Activated CD8-positive, alpha-beta T cell treated with anti-CD3 and anti-CD28 coated beads, Interleukin-2, amount 10 ng/mL, durations not matched to agents 7 days and 5 days (primary cell): ENCODE results near the gene COLQ. TPM values are rescaled to one million over a fixed set of nuclear protein-coding genes. Genes with fewer than 3 reads are reported as not detected.

ENCODE experiments used
- ATAC-seq: fragments of 150-1000 bp; cut with Tn5 transposase; one replicate; pipeline ENCODE4 v1.10.0; 2021; ENCODE audit warnings: moderate library complexity
- CTCF ChIA-PET: fragments of 350-600 bp; sonication (Branson Sonifier 250); formaldehyde crosslinking; loops from one replicate; lab custom pipeline; 2021; ENCODE audit warnings: antibody characterized with exemption; lab: Charles Lee
- POLR2A ChIA-PET: fragments of 350-600 bp; sonication (Branson Sonifier 250); formaldehyde crosslinking; loops from one replicate; lab custom pipeline; 2021; ENCODE audit warnings: antibody characterized with exemption; lab: Charles Lee
- DNase-seq: peaks from one replicate; pipeline ENCODE4 v3.0.0-alpha.2; 2020
- H3K27ac Mint-ChIP-seq: one replicate; pipeline ENCODE4 v1.8.0; 2021; ENCODE audit warnings: mild to moderate bottlenecking, mixed read lengths
- H3K27me3 Mint-ChIP-seq: one replicate; pipeline ENCODE4 v1.8.0; 2021; ENCODE audit warnings: low read depth, mixed read lengths
- H3K36me3 Mint-ChIP-seq: one replicate; pipeline ENCODE4 v1.8.0; 2021; ENCODE audit warnings: low read depth, mixed read lengths
- H3K4me1 Mint-ChIP-seq: one replicate; pipeline ENCODE4 v1.8.0; 2021; ENCODE audit warnings: low read depth, mixed read lengths
- H3K4me3 Mint-ChIP-seq: one replicate; pipeline ENCODE4 v1.8.0; 2021; ENCODE audit warnings: mild to moderate bottlenecking, mixed read lengths
- H3K9me3 Mint-ChIP-seq: one replicate; pipeline ENCODE4 v1.8.0; 2022; ENCODE audit warnings: mixed read lengths; ENCODE audit not compliant: insufficient read depth
- total RNA-seq, 2 experiments: library from RNA; stranded (reverse); gene quantifications; one replicate each; pipeline ENCODE4 v1.2.3, GENCODE V29; 2021

Gene COLQ
- total RNA-seq, 2 experiments from 2014 or later, result 5.3 to 6.0 TPM

- H3K27me3 Mint-ChIP-seq, result no peaks in the 10 kb centered on the region
- POLR2A ChIA-PET, result no interaction called here
- CTCF ChIA-PET, result no interaction called here
- no peaks in the 10 kb centered on the region for H3K36me3 Mint-ChIP-seq
- no peaks in the 10 kb centered on the region for H3K9me3 Mint-ChIP-seq
- ATAC-seq (no peak), DNase-seq (no peak)
- H3K4me3 Mint-ChIP-seq, result no peak overlapping the region
- peaks cover 21% of the 10 kb centered on the region for H3K4me1 Mint-ChIP-seq
- no peak overlapping the region for H3K27ac Mint-ChIP-seq
These were observed 18.9 kb downstream of the COLQ start for GRCh38 chr3:15502616-15503015.

- peaks cover 25% of the 10 kb centered on the region for H3K4me1 Mint-ChIP-seq
- no peaks in the 10 kb centered on the region for H3K9me3 Mint-ChIP-seq
- DNase-seq, result no peak
- CTCF ChIA-PET, result interaction anchor here (1.3 to 2.6 kb wide), 4 partner anchors 55 to 233 kb away, joined by 3 to 7 read pairs (median 4); no protein-coding TSS in a partner anchor
- H3K27me3 Mint-ChIP-seq, result no peaks in the 10 kb centered on the region
- H3K36me3 Mint-ChIP-seq, result no peaks in the 10 kb centered on the region
- no peak overlapping the region for H3K27ac Mint-ChIP-seq
- no peak for ATAC-seq
- POLR2A ChIA-PET, result no interaction called here
- H3K4me3 Mint-ChIP-seq, result no peak overlapping the region
These were observed 20.4 kb downstream of the COLQ start for GRCh38 chr3:15501126-15501525.

- no peak overlapping the region for H3K27ac Mint-ChIP-seq
- CTCF ChIA-PET, result interaction anchor here (1.1 to 2.6 kb wide), 5 partner anchors 25 to 232 kb away, joined by 3 to 7 read pairs (median 3); no protein-coding TSS in a partner anchor
- no peak for ATAC-seq
- peaks cover 25% of the 10 kb centered on the region for H3K4me1 Mint-ChIP-seq
- no peaks in the 10 kb centered on the region for H3K36me3 Mint-ChIP-seq
- H3K4me3 Mint-ChIP-seq, result no peak overlapping the region
- DNase-seq, result no peak
- POLR2A ChIA-PET, result interaction anchor here (0.6 kb wide), 1 partner anchor 96 kb away, joined by 3 read pairs; no protein-coding TSS in a partner anchor
- no peaks in the 10 kb centered on the region for H3K27me3 Mint-ChIP-seq
- no peaks in the 10 kb centered on the region for H3K9me3 Mint-ChIP-seq
These were observed 21.3 kb downstream of the COLQ start for GRCh38 chr3:15500107-15500724.

GRCh38 chr3:15499536-15499935 lies 22.0 kb downstream of the COLQ start:
- no peak overlapping the region for H3K27ac Mint-ChIP-seq
- CTCF ChIA-PET, result interaction anchor here (1.1 to 2.6 kb wide), 3 partner anchors 26 to 94 kb away, joined by 3 to 7 read pairs (median 5); no protein-coding TSS in a partner anchor
- POLR2A ChIA-PET, result interaction anchor here (0.6 kb wide), 1 partner anchor 97 kb away, joined by 3 read pairs; no protein-coding TSS in a partner anchor

DNA sequence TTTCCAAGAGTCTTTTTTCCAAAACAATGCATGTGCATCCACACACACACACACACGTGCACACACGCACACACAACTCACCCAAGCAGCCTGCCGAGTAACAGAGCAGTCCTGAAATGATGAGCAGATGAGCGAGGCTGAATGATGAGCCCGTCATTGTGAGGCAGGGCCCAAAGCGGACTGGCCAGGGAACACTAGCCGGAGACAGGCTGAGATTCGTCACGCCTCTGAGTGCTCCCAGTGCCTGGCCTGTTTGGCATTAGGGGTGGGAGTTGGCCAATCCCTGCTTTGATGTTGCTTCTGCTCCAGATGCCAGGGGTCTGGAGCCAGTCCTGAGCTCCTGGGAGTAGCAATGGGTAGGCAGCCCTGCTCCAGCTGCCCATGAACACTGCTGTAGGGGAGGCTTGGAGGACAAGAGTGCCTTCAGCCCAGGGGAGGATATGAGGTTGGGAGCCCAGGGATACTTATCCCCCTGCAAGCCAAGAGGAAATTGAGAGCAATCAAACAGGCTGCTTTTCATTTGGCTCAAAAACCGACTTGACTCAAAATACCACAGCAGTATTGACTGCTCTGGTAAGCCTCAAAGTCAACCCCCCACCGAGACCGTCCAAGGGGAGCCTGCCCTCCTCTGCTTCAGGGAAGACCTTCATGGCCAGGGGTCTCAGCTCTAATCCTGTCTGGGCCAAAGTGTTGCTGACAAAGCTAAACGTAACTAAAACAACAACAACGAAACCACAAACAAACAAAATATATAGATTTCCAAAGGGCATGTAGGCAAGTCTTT lies 22.9 kb downstream of the COLQ start:
- no peak for DNase-seq
- Mint-ChIP-seq H3K4me3 (no peak overlapping the region), H3K9me3 (no peaks in the 10 kb centered on the region), H3K27ac (no peak overlapping the region), H3K4me1 (peaks cover 24% of the 10 kb centered on the region), H3K36me3 (no peaks in the 10 kb centered on the region), H3K27me3 (no peaks in the 10 kb centered on the region)
- ChIA-PET CTCF (interaction anchor here (2.6 kb wide), 1 partner anchor 58 kb away, joined by 7 read pairs; no protein-coding TSS in a partner anchor), POLR2A (no interaction called here)
- no peak for ATAC-seq

More at GRCh38 chr3:15499536-15499935, 22.0 kb downstream of the COLQ start:
- no peaks in the 10 kb centered on the region for H3K36me3 Mint-ChIP-seq
- peaks cover 25% of the 10 kb centered on the region for H3K4me1 Mint-ChIP-seq
- H3K9me3 Mint-ChIP-seq, result no peaks in the 10 kb centered on the region
- H3K27me3 Mint-ChIP-seq, result no peaks in the 10 kb centered on the region
- ATAC-seq, result no peak
- no peak overlapping the region for H3K4me3 Mint-ChIP-seq
- no peak for DNase-seq

- Mint-ChIP-seq H3K27ac (no peak overlapping the region), H3K36me3 (no peaks in the 10 kb centered on the region), H3K4me3 (no peak overlapping the region), H3K9me3 (no peaks in the 10 kb centered on the region), H3K4me1 (peaks cover 23% of the 10 kb centered on the region), H3K27me3 (no peaks in the 10 kb centered on the region)
- ATAC-seq (no peak), DNase-seq (no peak)
- ChIA-PET POLR2A (no interaction called here), CTCF (no interaction called here)
These were observed 23.5 kb downstream of the COLQ start for GRCh38 chr3:15497964-15498363.

DNA sequence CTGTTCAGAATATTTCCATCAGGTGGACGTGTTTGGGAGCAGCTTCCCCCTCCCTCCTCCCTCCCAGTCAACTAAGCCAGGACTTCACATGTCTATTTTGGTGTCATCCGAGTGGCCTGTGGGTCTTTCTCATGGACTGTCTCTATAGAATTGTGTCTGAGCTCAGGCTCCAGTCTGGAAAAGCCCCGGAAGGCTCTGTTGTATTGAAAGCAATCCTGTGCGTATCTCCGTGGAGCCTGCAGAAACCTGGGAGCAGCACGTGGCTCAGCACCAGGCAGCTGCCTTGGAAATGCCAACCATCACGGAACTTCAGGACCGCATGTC lies 25.2 kb downstream of the COLQ start:
- CTCF ChIA-PET, result interaction anchor here (1.6 kb wide), 1 partner anchor 30 kb away, joined by 5 read pairs; no protein-coding TSS in a partner anchor
- Mint-ChIP-seq H3K4me1 (peaks cover 23% of the 10 kb centered on the region), H3K27me3 (no peaks in the 10 kb centered on the region), H3K36me3 (no peaks in the 10 kb centered on the region), H3K4me3 (no peak overlapping the region), H3K27ac (no peak overlapping the region), H3K9me3 (no peaks in the 10 kb centered on the region)
- ATAC-seq (no peak), DNase-seq (no peak)
- POLR2A ChIA-PET, result no interaction called here

DNA sequence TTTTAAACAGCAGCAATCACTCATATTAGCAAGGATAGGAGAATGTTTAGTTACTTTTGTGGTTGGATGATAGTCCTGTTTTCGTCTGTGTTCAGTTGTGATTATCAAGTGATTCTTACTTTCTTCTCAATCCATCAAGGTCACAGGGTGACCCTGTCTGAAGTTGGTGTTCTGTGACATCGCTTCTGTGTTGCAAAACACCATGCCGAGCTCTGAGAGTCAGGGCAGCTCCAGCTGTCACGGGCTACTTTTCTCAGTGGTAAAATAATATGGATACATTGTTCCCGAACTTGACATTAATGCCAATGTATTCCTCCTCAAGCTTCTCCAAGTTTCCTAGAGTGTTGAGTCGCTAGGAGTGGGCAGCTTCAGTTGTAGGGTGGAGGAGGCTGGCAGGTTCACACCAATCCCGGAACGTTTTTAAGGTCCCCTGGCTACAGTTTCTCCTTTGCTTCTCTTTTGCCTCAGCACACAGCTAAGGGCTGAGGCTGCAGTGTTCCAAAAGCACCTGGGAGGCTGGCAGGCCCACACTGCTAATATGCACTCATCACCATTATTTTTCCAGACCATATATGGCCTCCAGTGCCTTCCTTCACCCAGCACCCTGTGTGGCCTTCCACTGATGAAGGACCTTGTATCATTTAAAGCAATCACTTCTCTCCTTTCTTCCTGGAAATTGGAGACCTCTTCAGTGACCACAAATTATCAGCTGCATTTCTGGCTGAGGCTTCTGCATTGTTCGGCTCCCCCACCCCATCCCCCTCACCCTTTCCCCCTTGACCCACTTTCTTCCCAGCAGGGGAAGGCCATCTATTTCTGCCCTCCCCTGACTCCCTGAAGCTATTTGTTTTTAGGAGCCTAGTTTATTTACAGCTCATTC lies 25.8 kb downstream of the COLQ start:
- H3K36me3 Mint-ChIP-seq, result no peaks in the 10 kb centered on the region
- H3K4me3 Mint-ChIP-seq, result no peak overlapping the region
- ATAC-seq (no peak), DNase-seq (no peak)
- H3K27me3 Mint-ChIP-seq, result no peaks in the 10 kb centered on the region
- H3K27ac Mint-ChIP-seq, result no peak overlapping the region
- H3K9me3 Mint-ChIP-seq, result no peaks in the 10 kb centered on the region
- ChIA-PET CTCF (interaction anchor here (1.6 kb wide), 1 partner anchor 31 kb away, joined by 5 read pairs; no protein-coding TSS in a partner anchor), POLR2A (interaction anchor here (1.1 kb wide), 1 partner anchor 61 kb away, joined by 4 read pairs; no protein-coding TSS in a partner anchor)
- H3K4me1 Mint-ChIP-seq, result peaks cover 22% of the 10 kb centered on the region

DNA sequence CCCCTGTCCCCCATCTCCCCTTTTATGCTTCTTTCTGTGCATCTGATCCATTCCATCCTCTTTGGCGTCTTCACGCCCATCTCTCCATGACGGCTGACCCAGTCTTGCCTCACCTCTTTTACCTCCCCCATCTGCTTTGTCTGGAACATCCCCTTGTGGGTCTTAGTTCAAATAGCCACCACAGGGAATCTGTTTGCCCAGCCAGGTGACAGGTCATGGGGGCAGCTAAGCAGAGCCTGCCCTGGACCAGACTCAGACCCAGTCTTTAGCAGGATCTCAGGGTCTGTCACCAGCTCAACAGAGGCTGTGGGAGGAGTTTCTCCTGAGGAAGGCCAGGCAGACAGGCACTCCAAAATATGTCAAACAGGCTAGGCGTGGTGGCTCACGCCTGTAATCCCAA lies 28.1 kb downstream of the COLQ start:
- POLR2A ChIA-PET, result interaction anchor here (0.6 kb wide), 1 partner anchor 375 kb away, joined by 3 read pairs; no protein-coding TSS in a partner anchor
- Mint-ChIP-seq H3K36me3 (no peaks in the 10 kb centered on the region), H3K27ac (no peak overlapping the region), H3K4me3 (no peak overlapping the region), H3K4me1 (peaks cover 12% of the 10 kb centered on the region), H3K9me3 (no peaks in the 10 kb centered on the region), H3K27me3 (no peaks in the 10 kb centered on the region)
- no peak for ATAC-seq
- CTCF ChIA-PET, result no interaction called here
- no peak for DNase-seq

DNA sequence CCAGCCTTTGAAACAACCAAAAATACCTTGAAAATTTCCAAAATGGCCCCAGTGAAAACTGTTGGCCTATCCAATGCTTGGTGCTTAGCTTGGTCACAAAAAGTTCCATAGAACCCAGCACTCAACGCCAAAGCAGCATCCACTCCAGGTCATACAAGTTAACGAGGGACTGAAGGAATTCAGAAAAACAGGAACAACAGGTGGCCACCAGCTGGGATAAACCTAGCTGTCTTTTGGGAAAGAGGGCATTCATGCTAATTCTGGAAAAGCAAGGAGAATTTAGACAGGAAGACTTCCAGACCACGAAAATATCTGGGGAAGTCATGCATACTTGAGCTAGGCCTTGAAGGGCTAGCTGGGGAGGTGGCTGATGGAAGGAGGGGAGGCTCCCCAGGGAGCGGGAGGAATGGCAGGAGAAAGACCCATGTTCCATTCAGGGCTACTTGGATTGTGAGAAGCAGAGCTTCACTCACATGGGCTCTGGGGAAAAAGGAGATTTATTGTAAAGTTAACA lies 28.6 kb downstream of the COLQ start:
- no peak for DNase-seq
- Mint-ChIP-seq H3K36me3 (no peaks in the 10 kb centered on the region), H3K4me1 (peaks cover 12% of the 10 kb centered on the region), H3K27me3 (no peaks in the 10 kb centered on the region), H3K9me3 (no peaks in the 10 kb centered on the region), H3K27ac (no peak overlapping the region), H3K4me3 (no peak overlapping the region)
- CTCF ChIA-PET, result no interaction called here
- no peak for ATAC-seq
- POLR2A ChIA-PET, result interaction anchor here (0.6 kb wide), 1 partner anchor 62 kb away, joined by 3 read pairs; no protein-coding TSS in a partner anchor

GRCh38 chr3:15491143-15491542 lies 30.4 kb downstream of the COLQ start:
- no peaks in the 10 kb centered on the region for H3K27me3 Mint-ChIP-seq
- DNase-seq, result no peak
- no peak for ATAC-seq
- no peaks in the 10 kb centered on the region for H3K9me3 Mint-ChIP-seq
- no peak overlapping the region for H3K4me3 Mint-ChIP-seq
- H3K4me1 Mint-ChIP-seq, result peaks cover 11% of the 10 kb centered on the region
- H3K27ac Mint-ChIP-seq, result no peak overlapping the region
- ChIA-PET CTCF (no interaction called here), POLR2A (no interaction called here)
- peaks cover 4% of the 10 kb centered on the region for H3K36me3 Mint-ChIP-seq
